H1 (cell line): ENCODE results near the gene LRRC37B. TPM values are rescaled to one million over a fixed set of nuclear protein-coding genes. Genes with fewer than 3 reads are reported as not detected.

ENCODE experiments used
- ATF3 ChIP-seq: IDR thresholded peaks from 2 replicates; pipeline ENCODE4 v1.6.1; 2011; ENCODE audit warnings: low read depth, mild to moderate bottlenecking, low read length; ENCODE audit not compliant: insufficient read depth
- CHD7 ChIP-seq: fragments of 300-600 bp; sonication (generic); IDR thresholded peaks from 2 replicates; pipeline ENCODE4 v1.7.1; 2012; ENCODE audit warnings: low read length, moderate library complexity, mild to moderate bottlenecking, inconsistent platforms; ENCODE audit not compliant: insufficient replicate concordance
- MAX ChIP-seq: IDR thresholded peaks from 2 replicates; pipeline ENCODE4 v1.6.1; 2012; ENCODE audit warnings: inconsistent platforms
- NANOG ChIP-seq: IDR thresholded peaks from 2 replicates; pipeline ENCODE4 v1.6.1; 2011; ENCODE audit warnings: low read length, low read depth, mild to moderate bottlenecking, inconsistent platforms; ENCODE audit not compliant: insufficient read depth, poor library complexity, severe bottlenecking
- SP2 ChIP-seq: IDR thresholded peaks from 2 replicates; pipeline ENCODE4 v1.6.1; 2012; ENCODE audit warnings: mild to moderate bottlenecking, low read length, inconsistent platforms
- YY1 ChIP-seq: IDR thresholded peaks from 2 replicates; pipeline ENCODE4 v1.6.1; 2011; ENCODE audit warnings: low read depth, mild to moderate bottlenecking, low read length
- polyA plus RNA-seq, 7 experiments: library from polyadenylated mRNA; depleted of rRNA in 3 of 7; stranded (reverse) in 5 of 7; unstranded in 2 of 7; fragments of >200 nt in 5 of 7; fragments of 200-250 nt in 2 of 7; gene quantifications; 1 replicate in 5 of 7; 2 replicates in 1 of 7; 4 replicates in 1 of 7; pipeline versions ENCODE4 v1.2.1 to v1.2.3, GENCODE V29; 2011 to 2013; ENCODE audit warnings: missing spikeins in 2 of 7, mixed read lengths in 2 of 7
- total RNA-seq: library from RNA; stranded (reverse); fragmentation: NEBNext Ultra II Directional; extraction: Animal tissue kit (Norgen Biotek cat#: 25700); gene quantifications from 2 replicates; pipeline ENCODE4 v1.2.1, GENCODE V29; 2021
- TF ChIP-seq, protein P1 (sequence below): IDR thresholded peaks from 2 replicates; pipeline ENCODE4 v1.6.1; 2012; ENCODE audit warnings: low read length, inconsistent platforms

Gene LRRC37B
- total and polyA plus RNA-seq, 2 of the 8 experiments (the other 6 are each of a cell fraction or from before 2014, with no cell fraction given): 16.0 to 19.0 TPM

DNA sequence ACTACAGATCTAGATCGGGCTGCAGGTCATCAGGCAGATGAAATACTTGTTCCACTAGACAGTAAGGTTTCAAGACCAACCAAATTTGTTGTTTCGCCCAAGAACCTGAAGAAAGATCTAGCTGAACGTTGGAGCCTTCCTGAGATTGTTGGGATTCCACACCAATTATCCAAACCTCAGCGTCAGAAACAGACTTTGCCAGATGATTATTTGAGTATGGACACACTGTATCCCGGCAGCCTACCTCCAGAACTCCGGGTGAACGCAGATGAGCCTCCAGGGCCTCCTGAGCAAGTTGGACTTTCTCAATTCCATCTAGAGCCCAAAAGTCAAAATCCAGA, 14.4 kb downstream of the LRRC37B start (continued):
- TF ChIP-seq, protein P1, sequence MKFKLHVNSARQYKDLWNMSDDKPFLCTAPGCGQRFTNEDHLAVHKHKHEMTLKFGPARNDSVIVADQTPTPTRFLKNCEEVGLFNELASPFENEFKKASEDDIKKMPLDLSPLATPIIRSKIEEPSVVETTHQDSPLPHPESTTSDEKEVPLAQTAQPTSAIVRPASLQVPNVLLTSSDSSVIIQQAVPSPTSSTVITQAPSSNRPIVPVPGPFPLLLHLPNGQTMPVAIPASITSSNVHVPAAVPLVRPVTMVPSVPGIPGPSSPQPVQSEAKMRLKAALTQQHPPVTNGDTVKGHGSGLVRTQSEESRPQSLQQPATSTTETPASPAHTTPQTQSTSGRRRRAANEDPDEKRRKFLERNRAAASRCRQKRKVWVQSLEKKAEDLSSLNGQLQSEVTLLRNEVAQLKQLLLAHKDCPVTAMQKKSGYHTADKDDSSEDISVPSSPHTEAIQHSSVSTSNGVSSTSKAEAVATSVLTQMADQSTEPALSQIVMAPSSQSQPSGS: no peak
- no peak for TF ChIP-seq NANOG
- no peak for TF ChIP-seq MAX
- no peak for TF ChIP-seq ATF3
- no peak for TF ChIP-seq YY1
- TF ChIP-seq SP2: no peak
- TF ChIP-seq CHD7: no peak
